ENCODE results near the gene DHCR7. TPM values are rescaled to one million over a fixed set of nuclear protein-coding genes. Genes with fewer than 3 reads are reported as not detected.

Gene DHCR7
- total RNA-seq, 2 experiments from 2014 or later: 66.4 to 68.9 TPM

- CTCF ChIA-PET: no interaction called here
- H3K36me3 Mint-ChIP-seq (ENCODE audit: low read depth): peaks cover 61% of the 10 kb centered on the region
- H3K27me3 Mint-ChIP-seq: no peaks in the 10 kb centered on the region
- H3K27ac Mint-ChIP-seq: no peak overlapping the region
- TF ChIP-seq, protein P1, sequence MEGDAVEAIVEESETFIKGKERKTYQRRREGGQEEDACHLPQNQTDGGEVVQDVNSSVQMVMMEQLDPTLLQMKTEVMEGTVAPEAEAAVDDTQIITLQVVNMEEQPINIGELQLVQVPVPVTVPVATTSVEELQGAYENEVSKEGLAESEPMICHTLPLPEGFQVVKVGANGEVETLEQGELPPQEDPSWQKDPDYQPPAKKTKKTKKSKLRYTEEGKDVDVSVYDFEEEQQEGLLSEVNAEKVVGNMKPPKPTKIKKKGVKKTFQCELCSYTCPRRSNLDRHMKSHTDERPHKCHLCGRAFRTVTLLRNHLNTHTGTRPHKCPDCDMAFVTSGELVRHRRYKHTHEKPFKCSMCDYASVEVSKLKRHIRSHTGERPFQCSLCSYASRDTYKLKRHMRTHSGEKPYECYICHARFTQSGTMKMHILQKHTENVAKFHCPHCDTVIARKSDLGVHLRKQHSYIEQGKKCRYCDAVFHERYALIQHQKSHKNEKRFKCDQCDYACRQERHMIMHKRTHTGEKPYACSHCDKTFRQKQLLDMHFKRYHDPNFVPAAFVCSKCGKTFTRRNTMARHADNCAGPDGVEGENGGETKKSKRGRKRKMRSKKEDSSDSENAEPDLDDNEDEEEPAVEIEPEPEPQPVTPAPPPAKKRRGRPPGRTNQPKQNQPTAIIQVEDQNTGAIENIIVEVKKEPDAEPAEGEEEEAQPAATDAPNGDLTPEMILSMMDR (IDR thresholded peaks at IDR 0.05): no peak
- H3K4me1 Mint-ChIP-seq (ENCODE audit: low read depth): peaks cover 23% of the 10 kb centered on the region
- H3K9me3 Mint-ChIP-seq: no peaks in the 10 kb centered on the region
- no peak for DNase-seq
- ATAC-seq: no peak
- POLR2A ChIA-PET: no interaction called here
- no peak overlapping the region for H3K4me3 Mint-ChIP-seq
- intact Hi-C loops (cut with micrococcal nuclease): no loop called here
Observed at GRCh38 chr11:71491531-71491930, 43.3 kb upstream of the DHCR7 start.

DNA sequence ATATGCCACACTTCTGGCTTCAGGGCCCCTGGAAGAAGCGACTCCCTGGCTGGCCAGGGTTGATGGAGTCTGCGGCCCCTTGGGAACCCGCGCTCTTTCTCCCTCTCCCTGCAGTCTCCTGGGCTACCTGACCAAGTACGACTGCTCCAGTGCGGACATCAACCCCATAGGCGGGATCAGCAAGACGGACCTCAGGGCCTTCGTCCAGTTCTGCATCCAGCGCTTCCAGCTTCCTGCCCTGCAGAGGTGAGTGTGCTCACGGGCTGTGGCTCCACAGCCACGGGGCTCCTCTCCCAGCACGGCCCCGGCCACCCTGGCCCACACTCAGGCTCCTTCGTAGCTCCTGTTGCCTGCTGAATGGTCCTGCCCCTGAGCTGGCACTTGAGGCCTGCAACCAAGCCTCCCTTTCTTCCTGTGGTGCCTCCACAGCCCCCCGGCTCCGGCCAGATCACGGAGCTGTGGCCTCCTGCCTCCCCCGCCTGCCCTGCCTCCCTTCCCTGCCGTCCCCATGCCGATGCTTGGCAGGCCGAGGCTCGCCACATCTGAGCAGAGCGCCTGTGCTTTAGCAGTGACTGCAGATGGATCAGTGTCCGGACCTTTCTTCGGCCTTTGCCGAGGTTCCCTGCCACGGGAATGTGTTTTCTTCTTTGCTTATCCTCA is 42.7 kb upstream of the DHCR7 start:
- H3K4me1 Mint-ChIP-seq (ENCODE audit: low read depth): peaks cover 23% of the 10 kb centered on the region
- TF ChIP-seq, protein P1 (IDR thresholded peaks at IDR 0.05): no peak
- ChIA-PET CTCF (no interaction called here), POLR2A (no interaction called here)
- no peak for ATAC-seq
- intact Hi-C loops (cut with micrococcal nuclease): no loop called here
- H3K36me3 Mint-ChIP-seq (ENCODE audit: low read depth): peaks cover 63% of the 10 kb centered on the region
- DNase-seq: no peak
- H3K27me3 Mint-ChIP-seq: no peaks in the 10 kb centered on the region
- H3K9me3 Mint-ChIP-seq: no peaks in the 10 kb centered on the region
- no peak overlapping the region for H3K4me3 Mint-ChIP-seq
- H3K27ac Mint-ChIP-seq: no peak overlapping the region

- Mint-ChIP-seq H3K27me3 (no peaks in the 10 kb centered on the region), H3K4me1 (ENCODE audit: low read depth) (peaks cover 23% of the 10 kb centered on the region), H3K27ac (peak overlapping the region; percentile 48), H3K4me3 (no peak overlapping the region), H3K9me3 (no peaks in the 10 kb centered on the region), H3K36me3 (ENCODE audit: low read depth) (peaks cover 64% of the 10 kb centered on the region)
- CTCF ChIA-PET: no interaction called here
- TF ChIP-seq, protein P1 (IDR thresholded peaks at IDR 0.05): no peak
- no peak for DNase-seq
- POLR2A ChIA-PET: no interaction called here
- no peak for ATAC-seq
- intact Hi-C loops (cut with micrococcal nuclease): no loop called here
Observed at GRCh38 chr11:71490044-71490730, 42.0 kb upstream of the DHCR7 start.

DNA sequence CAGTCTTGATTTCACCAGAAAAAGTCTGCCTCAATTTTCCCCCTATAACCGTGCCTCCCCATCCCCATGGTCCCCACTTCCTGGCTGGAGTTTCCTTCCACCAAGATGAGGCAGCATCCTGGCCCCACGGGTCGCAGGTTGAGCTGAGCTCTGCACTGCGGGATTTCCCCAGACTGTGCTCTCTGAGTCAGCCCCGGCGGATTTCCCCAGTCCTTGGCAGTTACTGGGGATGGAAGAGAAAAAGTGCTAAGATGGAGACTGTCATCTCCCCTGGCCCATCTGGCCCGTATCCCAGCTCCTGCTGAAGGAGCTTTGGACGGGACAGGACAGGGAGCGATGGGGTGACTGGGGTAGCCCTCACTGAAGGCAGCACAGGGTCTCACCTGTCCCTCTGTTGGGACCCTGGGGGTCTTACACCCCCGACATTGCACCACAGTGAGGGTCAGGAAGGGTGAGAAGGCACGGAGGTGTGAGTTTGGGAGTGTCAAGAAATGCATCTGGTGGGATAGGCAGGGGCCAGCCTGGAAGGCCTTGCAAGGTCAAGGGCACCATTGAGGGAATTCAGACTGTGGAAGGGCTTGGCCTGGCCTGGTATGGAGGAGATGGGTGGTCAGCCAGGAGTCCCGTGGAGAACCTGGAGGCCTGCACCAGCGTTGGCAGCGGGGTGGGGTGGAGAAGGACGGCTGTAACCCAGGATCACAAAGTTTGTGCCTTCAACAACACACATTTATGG is 41.3 kb upstream of the DHCR7 start:
- ChIA-PET POLR2A (no interaction called here), CTCF (no interaction called here)
- Mint-ChIP-seq H3K9me3 (no peaks in the 10 kb centered on the region), H3K4me3 (no peak overlapping the region), H3K27me3 (no peaks in the 10 kb centered on the region), H3K36me3 (ENCODE audit: low read depth) (peaks cover 65% of the 10 kb centered on the region), H3K27ac (peak overlapping the region; percentile 65), H3K4me1 (ENCODE audit: low read depth) (peaks cover 23% of the 10 kb centered on the region)
- intact Hi-C loops (cut with micrococcal nuclease): no loop called here
- DNase-seq (peak; percentile 80), ATAC-seq (peak; percentile 95)
- TF ChIP-seq, protein P1 (IDR thresholded peaks at IDR 0.05): no peak
